Activated CD8-positive, alpha-beta memory T cell treated with anti-CD3 and anti-CD28 coated beads for 36 hours (primary cell): ENCODE data around the gene PGAP3. TPM values are rescaled to one million over a fixed set of nuclear protein-coding genes. Genes with fewer than 3 reads are reported as not detected.

Experiments
- CTCF ChIA-PET: fragments of 350-600 bp; sonication (Branson Sonifier 250); formaldehyde crosslinking; loops from one replicate; lab custom pipeline; 2021; ENCODE audit warnings: antibody characterized with exemption; lab: Charles Lee
- POLR2A ChIA-PET: fragments of 350-600 bp; sonication (Branson Sonifier 250); formaldehyde crosslinking; loops from one replicate; lab custom pipeline; 2021; ENCODE audit warnings: antibody characterized with exemption; lab: Charles Lee
- total RNA-seq, 2 experiments: library from RNA; stranded (reverse); gene quantifications; one replicate each; pipeline ENCODE4 v1.2.3, GENCODE V29; 2021

Gene PGAP3
- total RNA-seq, 2 experiments from 2014 or later: 6.6 to 8.6 TPM

DNA sequence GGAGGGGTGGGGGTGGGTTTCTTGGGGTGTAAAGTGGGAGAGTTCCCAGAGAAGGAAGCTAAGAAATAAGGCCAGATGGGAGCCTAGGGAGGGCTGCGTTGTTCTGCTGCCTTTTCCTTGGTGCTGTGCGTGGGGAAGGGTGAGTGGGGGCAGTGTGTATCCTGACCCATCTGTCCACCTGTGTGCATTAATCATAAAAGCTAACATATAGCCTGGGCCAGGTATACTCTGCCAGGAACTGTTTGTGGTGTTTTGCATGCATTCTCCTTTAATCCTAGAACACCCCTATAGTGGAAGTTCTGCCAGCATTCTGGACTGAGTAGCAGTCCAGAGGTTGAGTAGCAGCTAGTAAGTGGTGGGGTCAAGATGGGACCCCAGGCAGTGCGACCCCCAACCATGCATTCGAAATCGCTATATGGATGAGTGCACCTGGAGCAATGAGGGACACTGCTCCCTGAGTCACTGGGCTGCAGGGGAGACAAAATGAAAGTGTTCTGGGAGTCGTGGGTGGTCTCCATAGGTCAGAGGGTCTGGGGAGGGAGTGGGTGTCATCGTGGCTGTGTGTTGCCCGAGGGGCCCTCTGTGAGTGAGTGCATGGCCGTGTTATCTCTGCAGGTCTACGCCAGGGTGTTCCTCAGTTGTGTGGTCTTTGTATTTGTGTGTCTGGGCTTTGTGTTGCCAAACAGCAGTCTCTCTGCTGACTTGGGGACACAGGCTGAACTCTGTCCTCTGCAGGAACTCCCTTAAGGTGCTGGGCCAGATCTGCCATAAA, 13.3 kb upstream of the PGAP3 start:
- ChIA-PET POLR2A (no interaction called here), CTCF (no interaction called here)

DNA sequence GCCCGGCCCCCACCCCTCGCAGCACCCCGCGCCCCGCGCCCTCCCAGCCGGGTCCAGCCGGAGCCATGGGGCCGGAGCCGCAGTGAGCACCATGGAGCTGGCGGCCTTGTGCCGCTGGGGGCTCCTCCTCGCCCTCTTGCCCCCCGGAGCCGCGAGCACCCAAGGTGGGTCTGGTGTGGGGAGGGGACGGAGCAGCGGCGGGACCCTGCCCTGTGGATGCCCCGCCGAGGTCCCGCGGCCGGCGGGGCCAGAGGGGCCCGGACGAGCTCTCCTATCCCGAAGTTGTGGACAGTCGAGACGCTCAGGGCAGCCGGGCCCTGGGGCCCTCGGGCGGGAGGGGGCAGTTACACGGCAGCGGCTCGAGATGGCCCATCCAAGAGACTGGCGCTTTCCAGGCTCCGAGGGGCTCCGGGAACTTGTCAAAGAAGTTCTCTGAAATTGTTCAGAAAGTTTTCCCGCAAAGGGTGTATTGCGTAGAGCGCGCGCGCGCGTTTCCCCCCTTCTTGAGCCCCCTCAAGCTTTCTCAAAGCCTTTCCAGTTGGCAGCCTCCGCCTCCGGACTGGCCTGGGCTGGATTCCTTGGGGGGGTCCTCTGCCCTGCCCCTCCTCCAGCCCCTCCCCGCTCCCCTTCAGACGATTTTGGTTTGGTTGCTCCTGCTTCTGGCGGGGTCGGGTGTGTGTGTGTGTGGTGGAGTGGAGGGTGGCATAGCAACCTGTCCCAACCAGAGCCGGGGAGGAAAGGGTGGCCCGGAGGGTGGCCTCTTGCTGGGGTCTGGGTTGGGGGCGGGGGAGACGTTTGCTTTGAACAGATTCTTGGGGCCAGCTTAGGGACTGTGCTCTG, 12.5 kb upstream of the PGAP3 start:
- CTCF ChIA-PET: interaction anchor here (1.6 kb wide), 1 partner anchor 30 kb away, joined by 6 read pairs; the partner anchor contains the start of gene MIEN1
- POLR2A ChIA-PET: interaction anchor here (0.6 kb wide), 1 partner anchor 15 kb away, joined by 4 read pairs; no protein-coding TSS in a partner anchor

DNA sequence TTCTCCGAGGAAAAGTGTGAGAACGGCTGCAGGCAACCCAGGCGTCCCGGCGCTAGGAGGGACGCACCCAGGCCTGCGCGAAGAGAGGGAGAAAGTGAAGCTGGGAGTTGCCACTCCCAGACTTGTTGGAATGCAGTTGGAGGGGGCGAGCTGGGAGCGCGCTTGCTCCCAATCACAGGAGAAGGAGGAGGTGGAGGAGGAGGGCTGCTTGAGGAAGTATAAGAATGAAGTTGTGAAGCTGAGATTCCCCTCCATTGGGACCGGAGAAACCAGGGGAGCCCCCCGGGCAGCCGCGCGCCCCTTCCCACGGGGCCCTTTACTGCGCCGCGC, 11.9 kb upstream of the PGAP3 start, which contains the start of gene ERBB2:
Gene ERBB2 (plus strand): TSS at position 247 of the 330 bp plus-strand sequence. CDS start 175 bp downstream, outside the sequence.
- ChIA-PET CTCF (interaction anchor here (1.6 kb wide), 1 partner anchor 31 kb away, joined by 6 read pairs; the partner anchor contains the start of gene MIEN1), POLR2A (interaction anchor here (0.5 to 0.6 kb wide), 2 partner anchors 15 to 300 kb away, joined by 3 to 4 read pairs; no protein-coding TSS in a partner anchor)

DNA sequence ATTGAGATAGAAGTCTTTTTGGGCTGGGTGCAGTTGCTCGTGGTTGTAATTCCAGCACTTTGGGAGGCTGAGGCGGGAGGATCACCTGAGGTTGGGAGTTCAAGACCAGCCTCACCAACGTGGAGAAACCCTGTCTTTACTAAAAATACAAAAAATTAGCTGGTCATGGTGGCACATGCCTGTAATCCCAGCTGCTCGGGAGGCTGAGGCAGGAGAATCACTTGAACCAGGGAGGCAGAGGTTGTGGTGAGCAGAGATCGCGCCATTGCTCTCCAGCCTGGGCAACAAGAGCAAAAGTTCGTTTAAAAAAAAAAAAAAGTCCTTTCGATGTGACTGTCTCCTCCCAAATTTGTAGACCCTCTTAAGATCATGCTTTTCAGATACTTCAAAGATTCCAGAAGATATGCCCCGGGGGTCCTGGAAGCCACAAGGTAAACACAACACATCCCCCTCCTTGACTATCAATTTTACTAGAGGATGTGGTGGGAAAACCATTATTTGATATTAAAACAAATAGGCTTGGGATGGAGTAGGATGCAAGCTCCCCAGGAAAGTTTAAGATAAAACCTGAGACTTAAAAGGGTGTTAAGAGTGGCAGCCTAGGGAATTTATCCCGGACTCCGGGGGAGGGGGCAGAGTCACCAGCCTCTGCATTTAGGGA, 11.4 kb upstream of the PGAP3 start:
- POLR2A ChIA-PET: interaction anchor here (0.5 kb wide), 1 partner anchor 300 kb away, joined by 3 read pairs; no protein-coding TSS in a partner anchor
- CTCF ChIA-PET: interaction anchor here (1.6 kb wide), 1 partner anchor 31 kb away, joined by 6 read pairs; the partner anchor contains the start of gene MIEN1

DNA sequence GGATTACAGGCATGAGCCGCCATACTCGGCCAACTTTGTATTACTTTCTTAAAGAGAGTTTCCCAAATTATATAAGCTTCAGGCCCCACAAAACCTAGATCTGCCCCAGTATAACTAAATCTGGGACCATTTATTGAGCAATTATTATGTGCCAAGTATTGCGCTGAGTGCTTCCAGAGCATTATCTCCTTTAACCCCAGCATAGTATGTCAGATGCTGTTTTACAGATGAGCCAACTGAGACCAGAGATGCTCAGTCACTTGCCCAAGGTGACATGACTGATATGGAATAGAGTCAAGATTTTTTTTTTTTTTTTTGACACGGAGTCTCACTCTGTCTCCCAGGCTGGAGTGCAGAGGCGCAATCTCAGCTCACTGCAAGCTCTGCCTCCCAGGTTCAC, 10.1 kb upstream of the PGAP3 start:
- ChIA-PET CTCF (interaction anchor here (0.7 kb wide), 1 partner anchor 260 kb away, joined by 4 read pairs; no protein-coding TSS in a partner anchor), POLR2A (no interaction called here)

DNA sequence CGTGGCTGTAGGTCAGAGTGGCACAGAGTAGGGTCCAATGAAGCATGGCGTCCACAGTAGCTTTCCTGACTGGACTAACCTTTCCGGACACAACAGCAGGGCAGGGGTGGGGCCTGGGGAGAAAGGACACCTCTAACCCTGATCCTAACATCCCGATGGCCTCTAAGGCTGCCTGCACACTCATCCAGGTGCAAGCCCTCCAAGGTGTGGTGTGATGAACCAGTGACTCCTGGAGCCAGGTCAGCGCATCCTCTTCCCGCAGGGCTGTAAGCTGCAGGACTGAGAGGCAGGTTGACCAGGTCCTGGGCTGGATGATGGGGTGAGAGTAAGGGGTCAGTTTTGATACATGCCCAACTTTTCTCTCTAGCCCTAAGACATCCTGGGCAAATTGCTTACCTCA, 8.9 kb upstream of the PGAP3 start:
- ChIA-PET POLR2A (no interaction called here), CTCF (no interaction called here)

DNA sequence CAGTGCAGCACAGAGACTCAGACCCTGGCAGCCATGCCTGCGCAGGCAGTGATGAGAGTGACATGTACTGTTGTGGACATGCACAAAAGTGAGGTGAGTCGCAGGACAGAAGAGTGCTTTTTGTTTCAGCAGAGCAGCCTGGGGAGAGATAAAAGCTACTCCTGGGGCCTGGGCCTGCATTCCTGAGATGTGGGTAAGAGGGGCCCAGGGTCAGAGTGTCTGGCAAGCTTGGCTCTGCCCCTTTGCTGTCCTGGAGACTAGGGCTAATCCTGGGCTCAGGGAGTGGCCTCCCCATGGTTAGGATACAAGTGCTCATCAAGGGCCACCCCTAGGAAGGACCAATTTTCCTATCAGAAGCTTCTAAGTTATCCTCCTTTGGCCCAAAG, 7.2 kb upstream of the PGAP3 start:
- POLR2A ChIA-PET: no interaction called here

DNA sequence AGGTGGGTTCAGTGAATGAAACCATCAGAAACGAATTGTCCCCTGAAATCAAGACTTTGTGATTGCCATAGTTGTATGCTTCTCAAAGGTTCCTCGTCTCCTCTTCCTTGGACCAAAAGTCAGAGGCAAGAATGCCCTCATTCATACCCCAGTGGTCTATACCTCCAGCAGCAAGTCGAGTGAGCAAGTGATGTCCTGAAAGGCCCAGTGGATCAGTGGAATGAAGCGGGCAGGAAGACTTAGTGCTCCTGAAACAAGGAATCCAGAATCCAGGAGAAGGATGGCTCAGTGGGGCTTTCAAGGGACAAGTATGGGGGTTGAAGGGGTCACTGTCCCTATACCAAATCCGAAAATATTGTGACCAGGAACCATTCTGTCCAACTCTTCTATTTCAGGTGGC, 6.7 kb upstream of the PGAP3 start:
- ChIA-PET CTCF (interaction anchor here (0.8 to 2.1 kb wide), 3 partner anchors 63 to 209 kb away, joined by 3 to 6 read pairs (median 3); no protein-coding TSS in a partner anchor), POLR2A (no interaction called here)

More for the DNA sequence above, 7.2 kb upstream of the PGAP3 start:
- CTCF ChIA-PET: interaction anchor here (0.8 to 2.1 kb wide), 3 partner anchors 64 to 208 kb away, joined by 3 to 6 read pairs (median 3); no protein-coding TSS in a partner anchor

DNA sequence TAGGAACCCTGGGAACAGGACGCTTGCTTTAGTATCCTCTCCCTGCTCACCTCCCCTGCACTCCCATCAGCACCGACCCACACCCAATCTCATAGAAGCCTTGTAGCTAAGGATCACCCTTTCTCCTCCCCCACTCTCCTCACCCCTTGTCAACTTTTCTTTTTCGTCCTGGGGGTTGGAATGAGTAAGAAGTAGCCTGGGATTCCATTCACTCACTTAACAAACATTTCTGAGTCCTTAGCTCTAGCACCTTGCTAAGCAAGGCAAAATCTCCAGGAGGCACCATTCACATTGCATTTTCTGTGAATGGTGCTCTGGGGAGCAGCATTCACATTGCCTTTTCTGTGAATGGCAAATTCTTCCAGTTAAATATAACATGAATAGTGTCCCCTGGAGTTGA, 1.1 kb upstream of the PGAP3 start:
- ChIA-PET POLR2A (no interaction called here), CTCF (interaction anchor here (1.0 to 1.4 kb wide), 3 partner anchors 20 to 67 kb away, joined by 4 read pairs; partner anchors contain the start of gene MIEN1)

DNA sequence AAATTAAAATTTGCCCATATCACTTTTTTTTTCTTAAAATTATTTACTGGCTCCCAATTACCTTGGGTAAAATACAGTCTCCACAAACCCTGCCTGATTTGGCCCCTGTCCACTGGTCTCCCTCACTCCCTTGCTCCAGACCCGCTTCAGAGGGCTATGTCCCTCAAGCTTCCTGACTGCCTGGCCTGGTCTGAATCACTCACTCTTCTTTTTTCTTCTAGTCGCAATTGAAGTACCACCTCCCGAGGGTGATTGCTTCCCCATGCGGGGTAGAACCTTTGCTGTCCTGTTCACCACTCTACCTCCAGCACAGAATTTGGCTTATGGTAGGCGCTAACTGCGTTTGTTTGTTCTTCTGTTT, 598 bp upstream of the PGAP3 start:
- POLR2A ChIA-PET: interaction anchor here (0.6 to 1.4 kb wide), 3 partner anchors 17 to 64 kb away, joined by 3 to 4 read pairs (median 4); no protein-coding TSS in a partner anchor
- CTCF ChIA-PET: interaction anchor here (0.9 to 1.4 kb wide), 7 partner anchors 9 to 90 kb away, joined by 3 to 4 read pairs (median 4); partner anchors contain the start of gene MIEN1

DNA sequence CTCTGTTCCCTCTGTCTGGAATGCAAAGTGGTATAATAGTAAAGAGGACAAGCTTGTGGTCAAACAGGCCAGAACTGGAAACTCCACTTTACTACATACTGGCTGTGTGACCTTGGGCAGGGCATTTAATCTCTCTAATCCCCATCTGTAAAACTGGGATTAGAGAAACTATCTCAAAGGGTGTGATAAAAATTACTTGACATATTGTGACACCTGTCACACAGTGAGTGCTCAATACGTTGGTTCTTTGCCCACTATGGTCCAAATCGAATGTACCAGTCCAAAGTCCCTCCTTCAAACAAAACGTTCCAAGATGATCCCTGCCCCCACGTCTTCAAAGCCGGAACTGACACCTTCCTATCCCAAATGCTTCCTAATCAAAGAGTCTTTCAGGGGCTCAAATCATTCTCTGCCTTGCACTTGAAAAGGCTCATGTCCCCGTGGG, 734 bp downstream of the PGAP3 start:
- ChIA-PET CTCF (interaction anchor here (1.0 to 1.1 kb wide), 2 partner anchors 16 to 18 kb away, joined by 3 to 6 read pairs; no protein-coding TSS in a partner anchor), POLR2A (interaction anchor here (1.4 kb wide), 1 partner anchor 15 kb away, joined by 4 read pairs; no protein-coding TSS in a partner anchor)

DNA sequence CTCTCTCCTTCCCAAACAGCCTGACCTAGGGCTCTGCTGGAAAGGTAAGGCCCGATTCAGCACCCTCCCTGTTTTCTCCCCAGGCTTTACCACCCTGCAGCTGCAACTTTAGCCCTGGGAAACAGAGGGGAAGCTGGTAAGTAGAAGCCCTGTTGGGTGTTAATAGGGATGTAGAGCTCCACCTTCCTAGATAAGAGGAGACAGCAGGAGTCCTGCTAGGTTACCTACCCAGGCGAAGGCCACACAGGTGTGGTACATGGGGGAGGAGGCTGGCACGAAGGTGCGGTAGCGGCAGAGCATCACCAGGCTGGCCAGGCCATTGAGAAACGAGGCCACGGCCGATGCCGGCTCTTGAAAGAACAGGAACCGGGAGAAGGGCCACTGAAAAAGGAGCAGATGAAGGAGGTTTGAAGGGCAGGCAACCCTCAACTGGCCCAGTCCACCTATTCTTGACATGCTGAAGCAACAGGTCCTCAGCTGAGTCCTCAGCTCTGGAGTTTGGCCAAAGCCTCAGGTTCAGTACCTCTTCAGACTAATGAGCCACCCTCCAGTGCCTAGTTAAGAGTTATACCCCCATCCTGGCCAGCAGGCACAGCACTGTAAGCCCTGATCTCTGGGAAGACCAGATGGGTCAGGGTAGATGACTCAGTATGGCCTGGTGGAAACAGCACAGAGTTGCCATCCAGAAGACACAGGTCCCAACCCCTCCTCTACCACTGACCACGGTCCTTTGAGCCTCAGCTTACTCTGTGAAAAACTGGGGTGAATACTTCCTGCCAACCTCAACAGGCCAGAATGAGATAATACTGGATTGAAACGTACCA, 3.3 kb downstream of the PGAP3 start:
- ChIA-PET CTCF (interaction anchor here (0.6 kb wide), 1 partner anchor 165 kb away, joined by 6 read pairs; no protein-coding TSS in a partner anchor), POLR2A (interaction anchor here (0.7 kb wide), 1 partner anchor 16 kb away, joined by 4 read pairs; no protein-coding TSS in a partner anchor)

DNA sequence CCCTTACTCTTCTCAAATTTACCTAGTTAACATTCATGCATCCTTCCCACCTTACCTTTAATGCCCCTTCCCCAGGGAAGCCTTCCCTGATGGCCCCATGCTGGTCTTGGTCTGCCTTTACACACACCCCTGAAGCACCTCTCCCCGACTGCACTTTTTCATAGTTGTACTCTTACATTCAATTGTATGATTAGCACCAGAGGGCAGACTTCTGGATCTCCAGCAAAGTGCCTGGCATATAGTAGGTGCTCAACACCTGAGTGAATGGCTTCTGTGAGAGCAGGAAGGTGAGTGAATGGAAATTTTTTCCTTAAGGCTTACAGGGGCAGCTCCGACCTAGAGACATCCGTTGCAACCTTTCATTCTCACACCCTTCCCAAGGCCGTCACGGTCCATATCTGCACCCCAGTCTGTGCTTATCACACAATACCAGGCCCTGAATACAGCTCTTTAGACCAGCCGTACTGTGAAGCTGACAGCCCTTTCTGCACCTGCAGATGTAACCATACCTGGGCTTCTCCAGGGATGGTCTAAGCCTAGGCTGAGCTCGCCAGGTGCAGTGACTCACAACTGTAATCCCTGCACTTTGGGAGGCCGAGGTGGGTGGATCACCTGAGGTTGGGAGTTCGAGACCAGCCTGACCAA, 4.4 kb downstream of the PGAP3 start:
- CTCF ChIA-PET: no interaction called here
- POLR2A ChIA-PET: no interaction called here

DNA sequence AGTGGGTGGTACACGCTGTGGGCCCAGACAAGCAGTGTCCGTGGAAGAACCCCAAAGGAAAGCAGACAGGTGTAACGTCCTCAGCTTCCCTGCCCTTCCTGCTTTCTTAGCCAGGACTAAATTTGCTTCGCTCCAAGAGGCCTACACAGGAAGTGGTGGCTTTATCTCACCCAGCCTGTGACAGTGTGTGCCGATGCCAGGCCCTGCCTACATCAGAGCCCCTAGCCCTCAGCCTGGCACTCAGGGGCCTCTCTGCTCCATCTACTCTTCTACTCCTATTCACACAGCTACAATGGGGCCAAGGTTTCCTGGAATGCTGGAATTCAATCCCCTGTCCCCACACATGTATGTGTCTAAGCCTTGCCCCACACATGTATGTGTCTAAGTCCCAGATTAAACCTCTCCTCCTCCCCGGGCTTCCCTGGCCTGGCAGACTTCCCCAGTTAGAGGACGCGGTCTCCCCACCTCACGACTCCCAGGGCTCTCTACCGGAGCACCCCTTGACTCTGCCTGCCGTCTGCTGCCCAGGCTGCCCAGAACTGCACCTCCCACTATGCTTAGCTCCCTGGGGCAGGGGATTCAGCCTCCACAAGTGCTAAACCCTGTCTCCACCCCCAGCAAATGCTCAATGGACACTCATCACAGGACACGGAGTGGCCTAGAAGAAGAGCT, 8.2 kb downstream of the PGAP3 start:
- POLR2A ChIA-PET: interaction anchor here (0.6 kb wide), 1 partner anchor 316 kb away, joined by 3 read pairs; no protein-coding TSS in a partner anchor
- CTCF ChIA-PET: interaction anchor here (1.2 to 5.5 kb wide), 5 partner anchors 8 to 57 kb away, joined by 3 to 28 read pairs (median 10); partner anchors contain the start of genes PGAP3 and PNMT

DNA sequence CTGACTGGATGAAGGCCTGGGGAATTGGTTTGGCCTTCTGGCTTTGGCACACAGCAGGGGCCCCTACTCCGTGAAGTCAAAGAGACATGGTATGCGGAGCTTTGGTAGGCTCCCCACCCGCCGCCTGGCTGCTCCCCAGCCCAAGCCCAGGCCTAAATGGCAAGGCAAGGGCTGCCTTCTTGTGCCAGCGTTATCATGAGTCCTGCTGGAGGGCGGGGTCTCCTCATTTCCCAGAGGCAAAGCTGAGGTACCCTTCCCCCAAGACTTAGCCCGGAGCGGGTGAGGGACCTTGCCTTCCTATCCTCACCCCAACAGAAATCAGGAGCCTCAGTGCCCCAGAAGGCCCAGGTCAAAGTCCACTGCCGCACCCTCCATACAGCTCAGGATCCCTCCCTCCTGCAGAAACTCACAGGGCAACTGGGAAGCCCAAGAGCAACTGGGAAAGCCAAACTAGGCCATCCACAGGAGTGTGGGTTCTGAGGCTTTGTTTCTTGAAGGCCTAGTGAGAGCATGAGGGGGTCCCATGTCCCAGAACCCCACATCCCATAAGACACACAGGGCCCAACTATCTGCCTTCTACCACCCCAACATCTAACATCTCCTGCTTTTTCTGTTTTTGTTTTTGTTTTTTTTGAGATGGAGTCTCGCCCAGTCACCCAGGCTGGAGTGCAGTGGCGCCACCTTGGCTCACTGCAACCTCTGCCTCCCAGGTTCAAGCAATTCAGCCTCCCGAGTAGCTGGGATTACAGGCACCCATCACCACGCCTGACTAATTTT, 9.3 kb downstream of the PGAP3 start:
- CTCF ChIA-PET: interaction anchor here (1.0 to 5.5 kb wide), 4 partner anchors 9 to 57 kb away, joined by 4 to 28 read pairs (median 15); partner anchors contain the start of genes PGAP3 and PNMT
- POLR2A ChIA-PET: interaction anchor here (0.5 kb wide), 1 partner anchor 13 kb away, joined by 3 read pairs; no protein-coding TSS in a partner anchor
